Astrocyte of the spinal cord (primary cell): Measurements from ENCODE around the gene SEMA6A.
A peak's percentile ranks its signal among the peaks of the same experiment; 100 is the strongest.

Experiments
- DNase-seq: peaks from one replicate; pipeline ENCODE4 v3.0.0; 2011; ENCODE audit warnings: low read depth, low spot score
- H3K4me3 ChIP-seq: 2 replicates; pipeline ENCODE4 v1.5.1; 2011; ENCODE audit warnings: low read depth, mild to moderate bottlenecking, low read length, moderate library complexity
- CTCF ChIP-seq: IDR thresholded peaks from 2 replicates; pipeline ENCODE4 v1.5.1; 2012; ENCODE audit warnings: low read depth, mild to moderate bottlenecking, low read length, inconsistent platforms
- in situ Hi-C: cut with HindIII; loops from 2 replicates; pipeline ENCODE4 v1.10.0; 2017; ENCODE audit warnings: low sequenced_read_pairs

The SEMA6A gene

DNA sequence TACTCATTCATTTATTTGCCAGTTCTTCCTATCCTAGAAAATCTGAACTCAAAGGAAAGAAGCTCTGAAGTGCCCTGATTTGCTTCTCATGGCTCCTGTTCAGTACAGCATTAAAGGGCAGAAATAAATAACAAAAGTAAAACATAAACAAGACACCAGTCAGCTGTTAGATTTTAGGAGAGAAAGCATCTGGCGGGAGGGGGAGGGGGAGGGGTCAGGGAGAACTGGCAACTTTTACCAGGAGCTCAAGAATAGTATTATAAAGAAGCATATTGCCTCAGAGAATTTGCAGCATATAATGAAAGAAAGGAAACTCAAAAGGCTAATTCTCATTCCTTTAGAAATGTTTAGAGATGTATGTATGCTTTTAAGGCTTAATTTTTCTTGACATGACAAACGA is 68.1 kb downstream of the SEMA6A start:
- TF ChIP-seq CTCF: no peak
- in situ Hi-C loops: no loop called here
- no peak overlapping the region for H3K4me3 ChIP-seq
- DNase-seq: no peak

- DNase-seq: no peak
- in situ Hi-C loops: no loop called here
- TF ChIP-seq CTCF: no peak
- no peak overlapping the region for H3K4me3 ChIP-seq
These were observed 69.9 kb downstream of the SEMA6A start for GRCh38 chr5:116504593-116505166.

DNA sequence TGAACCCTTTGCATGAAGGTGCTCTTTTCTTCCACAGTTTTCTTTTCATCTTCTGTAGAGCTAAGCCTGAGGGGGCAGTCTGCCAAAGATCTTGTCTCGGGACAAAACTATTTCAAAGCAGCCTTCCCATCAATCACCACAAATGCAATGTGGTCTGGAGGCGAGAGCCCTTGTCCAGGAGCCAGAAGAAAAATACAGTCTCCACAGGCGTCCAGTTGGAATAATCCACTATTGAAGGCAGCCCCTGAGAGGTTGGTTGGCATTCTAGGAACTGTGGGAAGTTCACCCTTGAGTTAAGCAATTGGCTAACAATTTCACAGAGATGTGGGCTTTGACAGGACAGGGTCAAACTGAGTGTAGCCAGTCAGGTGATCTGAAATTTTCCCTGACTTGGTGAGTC is 72.0 kb downstream of the SEMA6A start:
- TF ChIP-seq CTCF: no peak
- DNase-seq: peak; percentile 91
- in situ Hi-C loops: no loop called here
- no peak overlapping the region for H3K4me3 ChIP-seq

GRCh38 chr5:116502138-116502537 is 72.5 kb downstream of the SEMA6A start:
- DNase-seq: no peak
- TF ChIP-seq CTCF: no peak
- in situ Hi-C loops: no loop called here
- no peak overlapping the region for H3K4me3 ChIP-seq

- H3K4me3 ChIP-seq: no peak overlapping the region
- in situ Hi-C loops: no loop called here
- no peak for TF ChIP-seq CTCF
- DNase-seq: no peak
These were observed 76.0 kb downstream of the SEMA6A start for GRCh38 chr5:116498503-116499048.

DNA sequence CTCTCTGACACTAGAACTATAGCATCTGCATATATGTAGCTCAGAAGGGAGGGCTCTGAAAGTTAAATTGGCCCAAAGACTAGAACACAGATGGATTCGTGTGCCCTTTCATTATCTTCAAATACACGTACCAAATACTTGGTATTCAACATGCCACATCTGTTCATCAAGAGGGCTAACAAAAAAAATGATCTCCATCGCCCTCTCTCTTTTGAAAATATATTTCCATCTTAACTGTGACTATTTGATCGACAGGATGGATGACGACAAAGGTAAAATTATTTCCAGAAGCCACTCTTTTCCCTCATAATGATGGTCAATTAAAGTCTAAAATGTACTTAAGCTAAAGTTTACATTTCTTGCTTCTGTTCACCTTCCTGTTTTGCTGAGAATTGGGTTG is 77.0 kb downstream of the SEMA6A start:
- no peak overlapping the region for H3K4me3 ChIP-seq
- TF ChIP-seq CTCF: peak; percentile 4
- no peak for DNase-seq
- in situ Hi-C loops: no loop called here
